HG02610 (cell line): ENCODE data around the gene CRK.
"Not testable (repeated sequence)": the region's sequence is repeated elsewhere in the genome, so short reads cannot be mapped to it uniquely, and the experiment has no call there.

Experiments used
- ATAC-seq: cut with Tn5 transposase; IDR thresholded peaks from one replicate; pipeline ENCODE4 v1.9.1; 2021; ENCODE audit warnings: mild to moderate bottlenecking, moderate library complexity; ENCODE audit not compliant: unreplicated experiment

CRK gene

GRCh38 chr17:1469231-1469852, 13.3 kb upstream of the CRK start:
- no peak for ATAC-seq

GRCh38 chr17:1467898-1468492, 12.0 kb upstream of the CRK start:
- ATAC-seq, result no peak

DNA sequence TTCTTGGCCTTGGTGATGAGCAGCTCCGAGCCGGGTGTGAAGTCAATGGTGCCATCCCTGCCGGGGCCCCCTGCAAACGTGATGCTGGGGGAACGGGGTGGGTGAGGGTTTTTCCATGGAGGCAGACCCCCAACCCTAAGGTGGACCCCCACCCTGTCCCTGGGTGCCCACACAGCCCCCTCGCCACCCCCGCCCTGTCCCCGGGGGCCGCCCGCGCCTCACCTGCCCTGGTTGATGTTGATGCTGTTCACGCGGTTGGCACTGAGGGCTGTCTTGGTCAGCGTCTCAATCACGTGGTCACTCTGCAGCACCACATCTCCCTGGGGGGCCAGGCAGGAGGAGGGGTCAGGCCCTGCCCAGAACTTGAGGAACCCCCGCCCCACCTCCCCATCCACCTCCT, 11.2 kb upstream of the CRK start:
- ATAC-seq, result no peak

GRCh38 chr17:1464186-1464585, 8.2 kb upstream of the CRK start:
- ATAC-seq, result no peak

GRCh38 chr17:1462164-1463112, 6.4 kb upstream of the CRK start:
- ATAC-seq, result no peak

DNA sequence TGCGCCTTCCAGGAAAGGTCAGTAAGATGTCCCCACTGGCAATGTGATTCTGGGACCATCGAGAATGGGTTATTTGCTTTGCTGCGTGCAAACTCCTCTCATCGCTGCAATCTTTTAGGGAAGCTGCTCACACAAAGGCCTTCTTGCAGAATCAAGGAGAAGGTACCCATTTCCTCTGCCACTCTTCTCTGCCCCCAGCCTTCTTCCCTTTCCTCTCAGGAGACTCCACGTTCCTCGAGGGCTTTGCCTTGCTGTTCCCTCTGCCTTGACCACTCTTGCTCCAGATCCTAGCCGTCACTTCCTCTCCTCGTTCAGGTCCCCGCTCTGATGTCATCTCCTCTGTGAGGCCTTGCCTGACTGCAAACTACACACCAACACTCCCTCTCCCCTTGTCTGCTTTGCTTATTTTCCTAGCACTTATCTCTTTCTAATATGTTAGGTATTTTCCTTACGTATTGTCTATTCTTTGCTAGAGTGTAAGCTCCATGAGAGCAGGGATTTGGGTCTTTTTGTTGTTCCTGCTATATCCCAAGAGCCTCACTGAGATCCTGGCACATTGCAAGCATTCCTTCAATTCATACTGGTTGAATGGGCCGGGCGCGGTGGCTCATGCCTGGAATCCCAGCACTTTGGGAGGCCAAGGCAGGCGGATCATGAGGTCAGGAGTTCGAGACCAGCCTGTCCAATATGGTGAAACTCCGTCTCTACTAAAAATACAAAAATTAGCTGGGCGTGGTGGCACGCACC, 5.3 kb upstream of the CRK start:
- ATAC-seq, result no peak

DNA sequence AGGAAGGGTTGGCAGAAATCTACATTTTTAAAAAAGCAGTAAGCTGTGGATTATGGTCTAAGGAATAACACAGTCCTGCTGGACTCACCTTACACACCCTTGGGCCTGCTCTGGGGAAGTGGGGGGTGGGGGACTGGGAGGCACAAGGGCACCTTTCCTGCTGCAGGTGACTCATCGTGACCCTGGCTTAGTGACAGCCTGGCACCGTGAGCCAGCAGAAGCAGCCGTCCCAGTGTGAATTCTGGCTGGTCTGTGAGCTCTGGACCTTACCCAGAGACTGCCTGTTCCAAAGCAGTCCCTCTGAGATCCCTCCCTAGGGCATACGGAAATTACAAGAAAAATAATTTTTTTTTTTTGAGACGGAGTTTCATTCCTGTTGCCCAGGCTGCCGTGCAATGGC, 4.2 kb upstream of the CRK start:
- ATAC-seq, result no peak

DNA sequence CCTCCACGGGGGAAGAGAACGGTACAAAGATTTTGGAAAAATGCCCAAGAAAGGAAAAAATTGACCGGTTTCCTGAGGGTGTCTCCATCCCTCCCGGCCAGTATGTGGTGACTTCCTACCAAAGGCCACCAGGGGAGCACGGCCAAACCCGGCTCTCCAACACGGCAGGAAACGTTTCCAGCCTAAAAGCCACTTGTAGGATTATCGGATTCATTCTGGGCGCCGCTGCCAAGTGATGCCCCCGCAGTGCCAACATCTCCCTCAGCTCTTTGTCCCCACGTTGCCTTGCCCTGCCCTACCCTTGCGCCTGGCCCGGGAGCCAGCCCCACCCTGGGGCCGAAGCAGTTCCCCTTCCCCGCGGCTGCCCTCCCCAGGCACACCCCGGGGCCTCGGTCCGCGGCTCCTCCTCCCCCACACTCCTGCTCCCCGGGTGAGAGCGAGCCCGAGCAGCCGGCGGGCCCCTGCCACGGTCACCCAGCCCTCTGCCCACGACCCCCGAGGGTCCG, 688 bp downstream of the CRK start:
- peak; percentile 20 for ATAC-seq

DNA sequence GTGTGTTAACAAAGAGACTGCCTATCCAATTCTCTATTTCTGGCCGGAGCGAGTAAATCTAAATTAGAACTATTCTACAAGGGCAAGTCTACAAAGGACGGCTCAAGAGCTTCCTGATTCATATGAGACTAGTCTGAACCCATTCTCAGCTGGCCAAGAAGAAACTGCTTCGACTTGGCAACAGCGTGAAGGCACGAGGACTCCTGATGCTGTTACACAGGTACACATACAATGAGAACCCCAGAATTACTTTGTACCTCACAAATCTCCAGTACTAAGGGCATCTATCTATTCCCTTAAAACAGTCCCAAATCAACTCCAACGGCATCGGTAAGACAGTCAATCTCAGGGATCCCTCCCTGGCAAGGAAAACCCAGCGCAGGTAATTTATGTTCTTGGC, 1.5 kb downstream of the CRK start:
- ATAC-seq, result no peak

DNA sequence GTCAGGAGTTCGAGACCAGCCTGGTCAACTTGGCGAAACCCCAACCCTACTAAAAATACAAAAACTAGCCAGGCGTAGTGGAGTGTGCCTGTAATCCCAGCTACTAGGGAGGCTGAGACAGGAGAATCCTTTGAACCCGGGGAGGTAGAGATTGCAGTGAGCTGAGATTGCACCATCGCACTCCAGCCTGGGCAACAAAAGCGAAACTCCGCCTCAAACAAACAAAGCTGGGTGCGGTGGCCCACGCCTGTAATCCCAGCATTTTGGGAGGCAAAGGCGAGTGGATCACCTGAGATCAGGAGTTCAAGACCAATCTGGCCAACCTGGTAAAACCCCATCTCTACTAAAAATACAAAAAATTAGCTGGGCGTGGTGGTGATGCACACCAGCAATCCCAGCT, 2.3 kb downstream of the CRK start:
- not testable (repeated sequence) for ATAC-seq

- no peak for ATAC-seq
These were observed 3.2 kb downstream of the CRK start for GRCh38 chr17:1452836-1453235.

- ATAC-seq, result not testable (repeated sequence)
These were observed 5.8 kb downstream of the CRK start for GRCh38 chr17:1450261-1450660.

DNA sequence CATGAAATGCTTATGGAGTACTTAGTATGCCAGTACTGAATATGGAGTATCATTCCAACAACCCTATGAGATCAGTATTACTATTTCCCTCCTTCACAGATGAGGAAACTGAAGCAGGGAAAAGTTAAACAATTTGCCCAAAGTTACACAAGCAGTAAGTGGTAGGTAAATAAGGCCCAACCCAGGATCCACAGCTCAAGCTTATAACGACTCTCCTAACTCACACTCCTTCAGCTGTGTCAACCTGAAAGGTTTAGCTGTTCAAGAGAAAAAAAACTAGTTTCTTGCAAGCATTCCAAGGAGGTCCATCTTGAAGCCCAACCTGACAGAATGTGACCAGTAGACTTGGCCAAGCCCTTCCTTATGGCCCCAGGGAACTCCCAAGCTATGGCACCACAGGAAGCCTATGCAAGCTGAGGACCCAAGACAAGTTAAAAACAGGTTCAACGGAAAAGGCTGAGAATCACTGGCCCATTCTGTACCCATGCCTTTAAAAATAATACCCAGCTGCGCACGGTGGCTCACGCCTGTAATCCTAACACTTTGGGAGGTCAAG, 6.5 kb downstream of the CRK start:
- ATAC-seq, result no peak

DNA sequence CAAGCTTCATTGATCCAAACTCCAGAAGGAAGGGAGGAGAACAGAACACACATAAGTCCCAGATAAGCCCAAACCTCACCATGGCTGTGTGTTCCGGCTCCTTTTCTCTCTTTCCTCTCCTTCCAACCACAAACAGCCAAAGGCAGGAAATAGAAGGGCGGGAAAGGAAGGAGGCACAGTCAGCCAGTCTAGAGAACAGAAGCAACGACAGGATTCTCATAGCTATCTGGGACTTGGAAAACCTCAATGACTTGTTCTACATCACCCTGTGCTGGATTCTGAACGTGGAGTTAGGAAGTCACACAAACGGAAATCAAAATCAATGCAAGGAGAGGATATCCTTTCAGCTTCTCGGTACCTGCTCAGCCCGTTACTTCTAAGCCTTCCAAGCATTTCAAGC, 9.0 kb downstream of the CRK start:
- ATAC-seq, result no peak

- no peak for ATAC-seq
These were observed 9.8 kb downstream of the CRK start for GRCh38 chr17:1446201-1446600.

- ATAC-seq, result not testable (repeated sequence)
These were observed 10.3 kb downstream of the CRK start for GRCh38 chr17:1445695-1446094.

DNA sequence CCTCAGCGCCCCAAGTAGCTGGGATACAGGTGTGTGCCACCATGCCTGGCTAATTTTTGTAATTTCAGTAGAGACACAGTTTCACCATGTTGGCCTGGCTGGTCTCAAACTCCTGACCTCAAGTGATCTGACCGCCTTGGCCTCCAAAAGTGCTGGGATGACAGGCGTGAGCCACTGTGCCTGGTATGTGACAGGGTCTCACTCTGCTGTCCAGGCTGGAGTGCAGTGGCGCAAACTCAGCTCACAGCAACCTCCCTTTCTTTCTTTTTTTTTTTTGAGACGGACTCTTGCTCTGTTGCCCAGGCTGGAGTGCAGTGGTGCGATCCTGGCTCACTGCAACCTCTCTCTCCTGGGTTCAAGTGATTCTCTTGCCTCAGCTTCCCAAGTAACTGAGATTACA, 13.3 kb downstream of the CRK start:
- not testable (repeated sequence) for ATAC-seq

- ATAC-seq, result no peak
These were observed 13.8 kb downstream of the CRK start for GRCh38 chr17:1442187-1442586.

DNA sequence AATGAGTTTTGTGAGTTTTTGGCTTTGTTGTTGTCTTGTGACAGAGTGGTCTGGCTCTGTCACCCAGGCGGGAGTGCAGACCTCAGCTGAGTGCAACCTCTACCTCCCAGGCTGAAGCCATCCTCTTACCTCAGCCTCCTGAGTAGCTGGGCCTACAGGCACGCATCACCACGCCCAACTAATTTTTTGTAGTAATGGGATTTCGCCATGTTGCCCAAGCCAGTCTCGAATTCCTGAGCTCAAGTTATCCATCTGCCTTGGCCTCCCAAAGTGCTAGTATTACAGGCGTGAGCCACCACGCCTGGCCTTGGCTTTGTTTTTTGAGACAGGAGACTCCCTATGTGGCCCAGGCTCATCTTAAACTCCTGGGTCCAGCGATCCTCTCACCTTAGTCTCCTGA, 15.1 kb downstream of the CRK start:
- no peak for ATAC-seq

GRCh38 chr17:1438593-1439083, 17.4 kb downstream of the CRK start:
- ATAC-seq, result no peak

DNA sequence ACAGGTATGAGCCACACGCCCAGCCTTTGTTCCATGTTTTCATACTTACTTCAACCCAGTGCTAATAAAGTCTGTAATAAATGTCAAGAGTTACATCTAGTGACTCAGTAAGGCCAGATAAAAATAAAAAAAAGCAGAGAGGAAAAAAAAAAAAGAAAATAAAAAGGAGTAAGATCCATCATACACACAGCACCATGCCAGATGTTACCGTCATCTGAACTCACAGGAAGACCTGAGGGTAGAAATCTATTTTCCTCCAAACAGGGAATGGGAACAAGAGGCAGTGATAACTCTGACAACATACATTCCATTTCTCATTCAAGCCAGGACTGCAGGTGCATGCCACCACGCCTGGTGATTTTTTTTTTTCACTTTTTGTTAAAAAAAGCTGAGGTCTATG, 20.7 kb downstream of the CRK start:
- ATAC-seq, result no peak
